PC-9 (cell line): ENCODE measurements around the gene CCDC136. TPM values are rescaled to one million over a fixed set of nuclear protein-coding genes. Genes with fewer than 3 reads are reported as not detected.

Experiments
- BruUV-seq: library from RNA; stranded (reverse); fragments of 400-500 nt; replicated peaks from 2 replicates; lab custom pipeline; 2021; lab: Mats Ljungman, UMichigan
- CTCF ChIA-PET: fragments of 300-600 bp; sonication (Branson Sonifier 250); formaldehyde crosslinking; loops from one replicate; lab custom pipeline; 2022; ENCODE audit warnings: antibody characterized with exemption; lab: Charles Lee
- POLR2A ChIA-PET: fragments of 300-600 bp; sonication (Branson Sonifier 250); formaldehyde crosslinking; loops from one replicate; lab custom pipeline; 2022; ENCODE audit warnings: antibody characterized with exemption; ENCODE audit not compliant: unreplicated experiment; lab: Charles Lee
- DNase-seq, 2 experiments: peaks; one replicate each; pipeline versions ENCODE4 v3.0.0 to v3.0.0-alpha.2; 2015 to 2022; ENCODE audit warnings: mixed read lengths in 1 of 2
- H2AFZ ChIP-seq: fragments of 200-600 bp; sonication (generic); 2 replicates; pipeline ENCODE4 v1.8.1; 2017; ENCODE audit warnings: antibody characterized with exemption
- H3F3A ChIP-seq: fragments of 200-600 bp; sonication (generic); 2 replicates; pipeline ENCODE4 v1.8.1; 2017; ENCODE audit warnings: antibody characterized with exemption, mild to moderate bottlenecking, low read depth; ENCODE audit not compliant: insufficient read depth
- H3K27ac ChIP-seq: fragments of 200-600 bp; sonication (generic); 2 replicates; pipeline ENCODE4 v1.6.1; 2016; ENCODE audit warnings: mixed run types
- H3K27me3 ChIP-seq: fragments of 200-600 bp; sonication (generic); 2 replicates; pipeline ENCODE4 v1.6.1; 2016; ENCODE audit warnings: low read depth, mixed run types; ENCODE audit not compliant: insufficient read depth
- H3K36me3 ChIP-seq: fragments of 200-600 bp; sonication (generic); 2 replicates; pipeline ENCODE4 v1.6.1; 2016; ENCODE audit warnings: low read depth, mixed run types
- H3K4me1 ChIP-seq: fragments of 200-600 bp; sonication (generic); replicated peaks from 2 replicates; pipeline ENCODE4 v1.6.1; 2016; ENCODE audit warnings: mixed run types; ENCODE audit not compliant: insufficient read depth
- H3K4me2 ChIP-seq: fragments of 200-600 bp; sonication (generic); 2 replicates; pipeline ENCODE4 v1.6.1; 2017; ENCODE audit warnings: mixed run types
- H3K4me3 ChIP-seq: fragments of 200-600 bp; sonication (generic); 2 replicates; pipeline ENCODE4 v1.6.1; 2016; ENCODE audit warnings: mixed run types
- H3K79me2 ChIP-seq: fragments of 200-600 bp; sonication (generic); 2 replicates; pipeline ENCODE4 v1.6.1; 2017; ENCODE audit warnings: low read depth, mixed run types
- H3K9me2 ChIP-seq: fragments of 200-600 bp; sonication (generic); 2 replicates; pipeline ENCODE4 v1.8.1; 2017; ENCODE audit warnings: mild to moderate bottlenecking; ENCODE audit not compliant: insufficient read depth
- H3K9me3 ChIP-seq: fragments of 200-600 bp; sonication (generic); 2 replicates; pipeline ENCODE4 v1.8.1; 2016; ENCODE audit warnings: low read depth; ENCODE audit not compliant: insufficient read depth
- H4K20me1 ChIP-seq: fragments of 200-600 bp; sonication (generic); 2 replicates; pipeline ENCODE4 v1.8.1; 2017; ENCODE audit not compliant: insufficient read depth
- EZH2 ChIP-seq: fragments of 200-600 bp; sonication (generic); IDR thresholded peaks from 2 replicates; pipeline ENCODE4 v1.8.0; 2017; ENCODE audit warnings: antibody characterized with exemption, low read depth
- intact Hi-C: fragments of 100-400 bp; cut with micrococcal nuclease; formaldehyde crosslinking; loops from one replicate; pipeline ENCODE4 v1.10.0; 2022; ENCODE audit not compliant: unreplicated experiment
- total RNA-seq: library from RNA; stranded (reverse); gene quantifications from 2 replicates; pipeline ENCODE4 v1.2.3, GENCODE V29; 2021
- TF ChIP-seq, protein P1 (sequence below): fragments of 200-600 bp; sonication (generic); conservative IDR thresholded peaks from 2 replicates; pipeline ENCODE4 v1.6.1; 2017; ENCODE audit warnings: mixed run types, antibody characterized with exemption, mild to moderate bottlenecking, moderate library complexity

The CCDC136 gene
- total RNA-seq, 1 experiment from 2014 or later = 7.1 TPM

DNA sequence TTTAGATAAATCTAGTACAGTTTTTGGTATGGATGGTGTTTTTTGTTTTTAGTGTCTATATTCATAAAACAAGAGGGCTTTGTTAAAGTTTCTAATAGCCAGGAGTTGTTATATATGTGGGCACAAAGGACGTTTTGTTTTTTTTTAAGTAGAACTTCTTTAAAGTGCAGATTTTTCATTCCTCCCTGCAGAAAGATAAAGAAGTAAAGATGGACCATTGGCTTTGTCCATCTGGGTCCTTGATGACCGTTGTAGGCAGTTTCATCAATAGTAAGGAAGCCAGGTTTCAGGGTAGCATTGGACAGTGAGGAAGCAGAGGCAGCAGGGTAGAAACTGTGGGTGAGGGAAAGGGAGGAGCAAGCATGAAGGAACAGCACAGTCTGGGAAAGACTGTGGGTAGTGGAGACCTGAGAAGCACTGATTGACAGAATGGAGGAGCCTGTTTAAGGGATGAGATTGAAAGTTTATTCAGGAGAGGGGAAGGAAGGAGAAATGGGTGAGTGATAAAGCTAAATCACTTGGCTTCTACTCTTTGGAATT lies 47.3 kb upstream of the CCDC136 start:
- Histone ChIP-seq H3K79me2 (peaks cover 96% of the 10 kb centered on the region), H3K36me3 (peaks cover 39% of the 10 kb centered on the region; the same call in 1 of the 2 replicates), H3K27me3 (no peaks in the 10 kb centered on the region), H3K9me2 (no peaks in the 10 kb centered on the region), H2AFZ (no peak overlapping the region), H3K27ac (no peak overlapping the region), H3K4me2 (no peak overlapping the region), H3K9me3 (no peaks in the 10 kb centered on the region), H4K20me1 (peaks cover 85% of the 10 kb centered on the region), H3F3A (no peaks in the 10 kb centered on the region; the same call in 1 of the 2 replicates), H3K4me3 (no peak overlapping the region), H3K4me1 (peaks cover 26% of the 10 kb centered on the region)
- intact Hi-C loops = no loop called here
- POLR2A ChIA-PET = no interaction called here
- no TSS peak for BruUV-seq
- CTCF ChIA-PET = no interaction called here
- no peak for DNase-seq
- TF ChIP-seq, protein P1, sequence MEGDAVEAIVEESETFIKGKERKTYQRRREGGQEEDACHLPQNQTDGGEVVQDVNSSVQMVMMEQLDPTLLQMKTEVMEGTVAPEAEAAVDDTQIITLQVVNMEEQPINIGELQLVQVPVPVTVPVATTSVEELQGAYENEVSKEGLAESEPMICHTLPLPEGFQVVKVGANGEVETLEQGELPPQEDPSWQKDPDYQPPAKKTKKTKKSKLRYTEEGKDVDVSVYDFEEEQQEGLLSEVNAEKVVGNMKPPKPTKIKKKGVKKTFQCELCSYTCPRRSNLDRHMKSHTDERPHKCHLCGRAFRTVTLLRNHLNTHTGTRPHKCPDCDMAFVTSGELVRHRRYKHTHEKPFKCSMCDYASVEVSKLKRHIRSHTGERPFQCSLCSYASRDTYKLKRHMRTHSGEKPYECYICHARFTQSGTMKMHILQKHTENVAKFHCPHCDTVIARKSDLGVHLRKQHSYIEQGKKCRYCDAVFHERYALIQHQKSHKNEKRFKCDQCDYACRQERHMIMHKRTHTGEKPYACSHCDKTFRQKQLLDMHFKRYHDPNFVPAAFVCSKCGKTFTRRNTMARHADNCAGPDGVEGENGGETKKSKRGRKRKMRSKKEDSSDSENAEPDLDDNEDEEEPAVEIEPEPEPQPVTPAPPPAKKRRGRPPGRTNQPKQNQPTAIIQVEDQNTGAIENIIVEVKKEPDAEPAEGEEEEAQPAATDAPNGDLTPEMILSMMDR = no peak
- no peak for TF ChIP-seq EZH2

DNA sequence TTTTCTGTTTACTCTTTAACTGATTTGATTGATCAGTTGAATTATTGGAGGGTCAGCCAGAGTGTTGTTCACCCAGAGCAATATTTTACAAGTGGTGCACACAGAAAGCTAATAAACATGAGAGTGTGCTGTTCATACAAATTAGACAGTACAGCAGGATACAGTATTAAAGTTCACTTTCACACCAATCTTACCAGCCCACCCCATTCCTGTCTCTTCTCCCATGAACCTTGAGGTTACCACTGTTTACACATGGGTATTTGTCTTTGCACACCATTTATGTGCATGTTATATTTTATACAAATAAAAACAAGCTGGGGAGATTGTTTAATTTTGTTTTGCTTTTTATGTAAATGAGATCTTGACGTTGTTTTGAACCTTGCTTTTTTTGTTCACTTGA lies 46.1 kb upstream of the CCDC136 start:
- intact Hi-C loops = no loop called here
- CTCF ChIA-PET = no interaction called here
- Histone ChIP-seq H3K4me1 (peaks cover 19% of the 10 kb centered on the region), H3K27ac (no peak overlapping the region), H3F3A (no peaks in the 10 kb centered on the region; the same call in 1 of the 2 replicates), H3K4me3 (no peak overlapping the region), H3K9me2 (no peaks in the 10 kb centered on the region), H2AFZ (no peak overlapping the region), H3K27me3 (no peaks in the 10 kb centered on the region), H3K36me3 (peaks cover 43% of the 10 kb centered on the region; the same call in 1 of the 2 replicates), H3K4me2 (no peak overlapping the region), H4K20me1 (peaks cover 77% of the 10 kb centered on the region), H3K9me3 (no peaks in the 10 kb centered on the region), H3K79me2 (peaks cover 87% of the 10 kb centered on the region)
- no peak for DNase-seq
- POLR2A ChIA-PET = interaction anchor here (0.6 kb wide), 1 partner anchor 11 kb away, joined by 5 read pairs; no protein-coding TSS in a partner anchor
- no TSS peak for BruUV-seq
- TF ChIP-seq, protein P1 = no peak
- TF ChIP-seq EZH2 = no peak

DNA sequence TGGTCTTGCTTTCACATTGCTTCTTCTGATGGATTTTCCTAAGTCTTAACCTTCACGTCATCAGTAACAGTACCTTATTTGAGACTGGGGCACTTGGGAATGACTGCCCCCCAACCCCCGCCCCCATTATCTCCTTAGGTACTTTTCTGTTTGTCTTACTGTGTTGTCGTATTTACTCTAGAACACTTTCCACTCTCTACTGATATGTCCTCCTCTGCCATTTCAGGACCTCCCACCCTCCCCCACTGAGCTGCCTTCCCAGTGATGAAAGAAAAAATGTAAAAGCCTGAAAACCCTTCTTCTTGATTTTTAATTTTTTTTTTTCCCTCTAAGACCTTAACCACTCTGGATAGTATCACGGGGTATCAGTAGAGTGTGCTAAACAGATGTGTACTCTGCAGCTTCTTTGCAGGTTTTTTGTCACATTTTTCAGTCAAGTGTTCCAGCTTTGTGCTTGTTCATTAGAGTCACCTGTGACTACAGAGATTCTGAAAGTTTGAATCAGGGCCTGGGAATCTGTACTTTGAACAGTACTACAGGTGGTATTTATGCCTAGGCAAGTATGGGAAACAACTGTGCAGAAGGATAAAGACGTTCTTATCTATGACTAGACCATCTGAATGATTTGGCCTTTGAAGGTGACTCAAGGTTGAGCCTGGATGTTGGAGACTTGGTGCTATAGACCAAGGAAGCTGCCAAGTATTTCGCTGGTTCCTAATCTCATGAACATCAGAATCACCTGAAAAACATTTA lies 44.3 kb upstream of the CCDC136 start:
- no peaks in the 10 kb centered on the region; the same call in 1 of the 2 replicates for H3F3A ChIP-seq
- H3K9me3 ChIP-seq = no peaks in the 10 kb centered on the region
- H3K9me2 ChIP-seq = no peaks in the 10 kb centered on the region
- no peaks in the 10 kb centered on the region for H3K27me3 ChIP-seq
- no peak for DNase-seq
- peaks cover 69% of the 10 kb centered on the region for H3K79me2 ChIP-seq
- H3K27ac ChIP-seq = no peak overlapping the region
- peaks cover 1% of the 10 kb centered on the region for H3K4me1 ChIP-seq
- BruUV-seq = no TSS peak
- no peak for TF ChIP-seq EZH2
- TF ChIP-seq, protein P1 = no peak
- CTCF ChIA-PET = no interaction called here
- POLR2A ChIA-PET = interaction anchor here (0.6 kb wide), 1 partner anchor 11 kb away, joined by 3 read pairs; no protein-coding TSS in a partner anchor
- no peak overlapping the region for H3K4me3 ChIP-seq
- H3K36me3 ChIP-seq = peaks cover 48% of the 10 kb centered on the region; the same call in 1 of the 2 replicates
- intact Hi-C loops = no loop called here
- H2AFZ ChIP-seq = no peak overlapping the region
- peaks cover 72% of the 10 kb centered on the region for H4K20me1 ChIP-seq
- no peak overlapping the region for H3K4me2 ChIP-seq
